ENCODE measurements around the gene TBC1D2. TPM values are rescaled to one million over a fixed set of nuclear protein-coding genes. Genes with fewer than 3 reads are reported as not detected.
"Not testable (repeated sequence)": the region's sequence is repeated elsewhere in the genome, so short reads cannot be mapped to it uniquely, and the experiment has no call there.

TBC1D2 gene
- total RNA-seq, 1 experiment from 2014 or later, result 1.5 TPM

DNA sequence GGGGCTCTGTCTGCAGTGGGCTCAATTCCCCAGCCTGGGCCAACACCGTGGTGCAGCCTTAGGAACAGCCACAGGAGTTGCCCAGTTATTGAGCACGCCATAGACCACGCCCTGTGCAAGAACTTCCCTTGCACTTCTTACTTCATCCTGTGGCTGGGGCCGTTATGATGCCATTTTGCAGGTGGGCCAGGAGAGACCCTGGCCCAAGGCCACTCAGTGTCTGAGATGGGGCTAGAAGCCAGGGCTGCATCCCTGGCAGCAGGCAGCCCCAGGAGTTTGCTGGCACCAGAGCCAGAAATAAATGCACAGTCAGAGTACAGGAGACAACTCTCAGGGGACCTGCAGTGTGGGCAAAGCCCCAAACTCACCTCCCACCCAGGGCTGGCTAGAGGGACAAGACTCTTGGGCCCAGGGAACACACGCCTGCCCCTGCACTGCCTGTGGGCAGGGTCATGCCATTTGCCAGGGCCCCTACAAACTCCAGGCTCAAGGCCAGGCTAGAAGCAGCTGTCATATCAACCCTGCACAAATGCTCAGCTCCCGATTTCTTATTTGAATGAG is 69.8 kb downstream of the TBC1D2 start:
- DNase-seq (ENCODE audit: low read depth, low spot score), result no peak
- in situ Hi-C loops (cut with HindIII; ENCODE audit: low pct_unique_long_range_greater_than_20kb, low sequenced_read_pairs), result no loop called here

DNA sequence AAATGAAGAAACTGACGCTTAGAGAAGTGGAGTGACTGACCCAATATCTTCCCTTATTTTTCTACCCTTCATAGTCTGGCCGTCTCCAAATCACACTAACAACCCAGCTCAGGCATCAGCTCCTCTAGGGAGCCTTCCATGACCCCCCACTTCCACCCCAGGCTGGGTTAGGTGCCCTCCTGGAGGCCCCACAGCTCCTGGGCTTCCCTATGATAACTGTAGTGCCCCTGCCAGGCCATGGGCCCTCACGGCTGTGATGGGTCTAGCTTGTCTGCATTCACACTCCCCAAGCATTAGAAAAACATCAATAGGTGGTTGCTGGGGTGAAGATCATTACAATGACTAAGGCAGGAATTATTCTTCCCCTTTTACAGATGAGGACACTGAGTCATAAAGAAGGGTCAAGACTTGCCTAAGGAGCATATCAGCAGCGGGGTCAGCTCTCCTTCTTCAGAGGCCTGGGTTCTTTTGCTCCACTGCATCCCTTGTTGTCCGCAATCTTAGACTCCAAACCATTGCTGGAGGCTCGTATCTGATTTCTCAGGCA is 70.4 kb downstream of the TBC1D2 start:
- no peak for DNase-seq (ENCODE audit: low read depth, low spot score)
- in situ Hi-C loops (cut with HindIII; ENCODE audit: low pct_unique_long_range_greater_than_20kb, low sequenced_read_pairs), result no loop called here

DNA sequence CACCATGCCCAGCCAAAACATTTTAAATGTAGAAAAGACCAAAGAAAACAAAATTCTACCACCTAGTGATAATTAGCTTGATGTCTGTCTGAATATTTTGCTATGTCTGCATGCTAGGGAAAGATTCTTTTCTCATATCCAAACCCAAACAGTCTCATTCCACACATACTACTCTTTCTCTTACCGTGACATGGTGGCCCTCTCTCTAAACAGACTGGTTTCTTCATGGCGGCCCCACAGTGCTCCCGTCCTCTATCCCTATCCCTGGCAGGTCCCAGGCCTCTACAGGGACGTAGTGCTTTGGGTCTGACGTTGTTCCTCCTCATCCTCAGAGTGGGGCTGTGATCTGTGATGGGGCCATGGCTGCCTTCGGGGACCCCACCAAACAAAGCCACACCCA is 71.1 kb downstream of the TBC1D2 start:
- in situ Hi-C loops (cut with HindIII; ENCODE audit: low pct_unique_long_range_greater_than_20kb, low sequenced_read_pairs), result no loop called here

DNA sequence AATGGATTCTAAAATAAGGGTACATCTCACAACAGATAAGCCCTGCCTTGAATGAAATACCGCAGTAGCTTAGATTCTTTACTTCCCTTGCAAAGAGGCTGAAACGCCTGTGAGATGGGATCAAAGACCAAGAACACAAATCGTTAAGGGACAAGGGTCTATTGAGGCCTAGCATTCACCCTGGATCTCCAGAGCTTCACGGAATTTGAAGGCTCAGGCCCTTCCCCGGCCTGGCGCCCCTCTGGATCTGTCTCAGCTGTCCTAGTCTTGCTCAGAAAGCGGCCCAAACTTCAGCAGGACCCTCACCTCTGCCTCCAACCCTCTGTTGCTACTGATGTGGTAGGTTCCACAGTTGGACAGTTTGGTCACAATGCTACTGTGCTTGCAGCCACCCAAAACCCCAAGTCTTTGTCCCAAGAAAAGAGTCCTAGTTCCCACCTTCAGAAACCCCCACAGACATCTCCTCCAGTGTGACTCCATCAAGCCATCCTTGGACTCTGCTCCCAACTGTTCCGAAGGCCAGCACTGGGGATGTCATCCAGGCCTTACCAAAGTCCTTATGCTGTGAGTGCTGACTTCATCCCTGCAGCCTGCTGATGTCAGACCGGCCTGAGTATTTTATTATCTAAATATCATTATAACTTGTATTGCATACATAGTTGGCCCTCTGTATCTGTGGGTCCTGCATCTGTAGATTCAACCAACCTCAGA is 72.4 kb downstream of the TBC1D2 start:
- no peak for DNase-seq (ENCODE audit: low read depth, low spot score)
- in situ Hi-C loops (cut with HindIII; ENCODE audit: low pct_unique_long_range_greater_than_20kb, low sequenced_read_pairs), result no loop called here

More for the DNA sequence above, 71.1 kb downstream of the TBC1D2 start:
- DNase-seq (ENCODE audit: low read depth, low spot score), result no peak

DNA sequence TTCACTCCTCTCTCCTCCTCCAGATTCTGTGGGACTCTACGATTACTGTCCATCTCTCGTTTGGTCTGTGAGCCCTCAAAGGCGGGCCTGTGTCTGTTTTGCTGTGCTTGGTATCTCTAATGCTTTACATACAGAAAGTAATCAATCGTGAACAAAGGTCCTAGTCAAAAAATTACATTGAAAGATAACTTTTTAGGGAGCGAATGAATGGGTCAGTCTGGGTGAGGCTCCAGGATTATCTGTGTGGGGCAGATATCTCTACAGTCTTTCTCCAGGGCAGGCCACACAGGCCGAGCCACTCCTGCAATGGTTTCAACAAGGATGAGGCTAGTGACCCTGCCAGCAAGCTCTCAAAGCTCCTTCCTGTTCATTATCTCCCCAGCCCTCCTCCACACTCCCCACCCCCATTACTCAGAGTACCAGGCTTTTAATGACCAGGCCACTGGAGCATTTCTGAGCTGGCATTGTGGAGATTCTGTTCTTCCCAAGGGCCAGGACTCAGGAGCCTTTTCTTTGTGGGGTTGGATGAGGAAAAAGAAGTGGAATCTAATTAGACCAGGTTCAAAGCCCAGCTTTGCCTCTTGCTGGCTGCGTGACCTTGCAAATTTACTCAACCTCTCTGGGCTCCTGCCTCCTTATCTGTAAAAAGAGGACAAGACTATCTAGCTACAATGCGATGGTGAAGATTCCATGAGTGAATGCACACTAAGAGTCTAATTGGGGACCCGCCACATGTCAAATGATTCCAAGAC is 73.2 kb downstream of the TBC1D2 start:
- in situ Hi-C loops (cut with HindIII; ENCODE audit: low pct_unique_long_range_greater_than_20kb, low sequenced_read_pairs), result no loop called here
- no peak for DNase-seq (ENCODE audit: low read depth, low spot score)

DNA sequence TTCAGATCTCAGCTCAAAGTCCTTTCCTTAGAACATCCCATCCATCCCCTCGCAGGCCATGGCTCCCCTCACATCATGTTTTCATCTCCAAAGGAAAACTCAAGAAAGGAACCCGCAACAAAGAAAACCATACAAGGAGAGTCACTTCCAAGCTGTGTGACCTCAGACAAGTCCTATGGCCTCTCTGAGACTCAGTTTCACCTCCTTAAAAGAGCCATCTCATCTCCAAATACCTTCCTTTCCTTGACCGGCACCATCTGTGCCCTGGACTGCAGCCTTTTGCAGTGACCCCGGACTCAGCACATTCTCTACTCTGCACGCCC is 73.7 kb downstream of the TBC1D2 start:
- no peak for DNase-seq (ENCODE audit: low read depth, low spot score)
- in situ Hi-C loops (cut with HindIII; ENCODE audit: low pct_unique_long_range_greater_than_20kb, low sequenced_read_pairs), result no loop called here

DNA sequence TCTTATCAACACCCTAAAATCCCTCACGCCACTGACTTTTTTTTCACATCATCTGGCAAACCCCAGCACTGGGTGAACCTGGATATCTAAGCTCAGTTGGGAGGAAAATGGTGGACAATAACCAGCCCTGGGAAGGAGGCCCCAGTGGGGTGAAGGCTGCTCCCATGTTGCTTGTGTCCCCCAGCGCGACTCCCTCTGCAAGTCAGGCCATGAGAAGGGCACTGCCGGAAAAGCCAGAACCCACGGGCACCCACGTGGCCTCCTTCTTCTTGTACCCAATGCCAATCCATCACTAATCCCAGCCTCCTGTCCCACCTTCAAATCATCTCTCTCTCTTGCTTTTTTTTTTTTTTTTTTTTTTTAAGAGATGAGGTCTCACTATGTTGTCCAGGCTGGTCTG is 74.5 kb downstream of the TBC1D2 start:
- no peak for DNase-seq (ENCODE audit: low read depth, low spot score)
- in situ Hi-C loops (cut with HindIII; ENCODE audit: low pct_unique_long_range_greater_than_20kb, low sequenced_read_pairs), result no loop called here

DNA sequence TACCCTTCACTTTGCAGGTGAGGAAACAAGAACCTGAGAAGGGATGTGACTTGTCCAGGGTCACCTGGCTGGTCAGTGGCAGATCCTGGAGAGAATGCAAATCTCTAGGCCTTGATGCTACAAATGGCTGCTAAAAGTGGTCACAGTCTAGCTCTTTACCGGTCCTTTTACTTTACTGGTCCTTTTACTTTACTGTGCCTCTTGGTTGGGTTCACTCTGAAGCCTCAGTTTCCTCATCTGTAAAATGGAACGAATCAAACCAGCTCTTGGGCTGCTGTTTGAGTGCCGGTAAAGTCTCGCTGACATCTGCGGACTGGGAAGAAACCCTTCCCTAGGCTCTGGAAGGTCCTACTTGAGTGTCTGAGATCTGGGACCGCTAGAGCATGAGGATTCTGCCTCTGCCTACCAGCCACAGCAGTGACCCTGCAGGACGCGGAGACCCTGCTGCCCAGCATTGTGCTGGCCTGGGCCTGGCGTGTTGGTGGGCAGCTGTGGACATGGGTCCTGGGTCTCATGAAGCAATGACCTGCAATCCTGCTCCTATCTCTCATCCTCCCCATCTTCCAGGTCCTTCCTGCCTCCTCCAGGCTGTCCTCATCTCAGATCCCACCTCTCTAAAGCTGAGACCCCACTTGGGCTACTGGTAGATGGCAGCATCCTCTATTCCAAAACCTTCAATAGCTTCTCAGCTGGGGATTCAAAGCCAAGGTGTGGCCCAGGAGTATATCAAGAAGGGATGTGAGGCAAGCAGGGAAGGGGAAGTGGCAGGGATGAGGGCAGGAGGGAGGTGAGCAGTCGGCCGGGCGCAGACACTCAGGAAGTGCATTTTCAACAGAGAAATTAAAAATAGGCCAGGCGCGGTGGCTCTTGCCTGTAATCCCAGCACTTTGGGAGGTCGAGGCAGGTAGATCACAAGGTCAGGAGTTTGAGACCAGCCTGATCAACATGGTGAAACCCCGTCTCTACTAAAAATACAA is 76.3 kb downstream of the TBC1D2 start:
- in situ Hi-C loops (cut with HindIII; ENCODE audit: low pct_unique_long_range_greater_than_20kb, low sequenced_read_pairs), result no loop called here
- no peak for DNase-seq (ENCODE audit: low read depth, low spot score)

DNA sequence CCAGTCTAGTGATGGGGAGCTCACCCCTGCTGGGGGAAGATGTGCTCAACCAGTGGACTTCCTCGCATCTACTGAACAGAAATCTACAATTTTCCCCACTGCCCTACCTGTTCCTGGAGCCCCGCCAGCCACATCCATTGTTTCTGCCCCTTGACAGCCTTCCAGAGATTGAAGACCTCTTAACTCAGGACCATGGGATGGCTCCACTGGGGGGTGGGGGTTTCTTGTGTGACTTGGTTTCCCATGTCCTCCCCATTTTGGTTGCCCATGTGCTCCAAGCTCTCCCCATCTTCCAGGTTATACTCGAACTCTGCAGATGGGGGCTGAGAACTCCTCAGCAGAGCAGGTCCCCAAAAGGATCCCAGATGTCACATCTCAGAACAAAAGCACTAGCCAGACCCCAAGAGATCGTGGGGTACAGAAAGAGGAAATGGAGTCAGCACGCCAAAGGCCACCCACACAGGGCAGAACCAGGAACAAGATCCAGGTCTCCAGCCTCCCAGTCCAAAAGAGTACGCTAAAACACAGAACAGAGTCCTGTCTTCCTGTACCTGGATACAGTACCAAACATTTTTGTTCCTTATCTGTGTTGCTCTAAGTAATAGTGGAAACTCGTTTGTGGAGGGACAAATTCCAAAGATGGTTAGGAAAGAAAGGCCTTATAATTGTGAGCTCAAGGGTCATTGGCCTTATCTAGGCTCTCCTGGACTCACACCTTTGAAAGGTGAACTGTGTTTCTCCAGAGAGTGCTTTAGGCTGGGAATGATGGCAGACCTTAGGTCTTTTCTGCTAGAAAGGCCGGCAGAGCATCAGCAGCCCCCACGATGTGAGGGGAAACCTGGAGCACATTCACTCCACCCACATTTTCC is 78.8 kb downstream of the TBC1D2 start:
- no peak for DNase-seq (ENCODE audit: low read depth, low spot score)
- in situ Hi-C loops (cut with HindIII; ENCODE audit: low pct_unique_long_range_greater_than_20kb, low sequenced_read_pairs), result no loop called here

DNA sequence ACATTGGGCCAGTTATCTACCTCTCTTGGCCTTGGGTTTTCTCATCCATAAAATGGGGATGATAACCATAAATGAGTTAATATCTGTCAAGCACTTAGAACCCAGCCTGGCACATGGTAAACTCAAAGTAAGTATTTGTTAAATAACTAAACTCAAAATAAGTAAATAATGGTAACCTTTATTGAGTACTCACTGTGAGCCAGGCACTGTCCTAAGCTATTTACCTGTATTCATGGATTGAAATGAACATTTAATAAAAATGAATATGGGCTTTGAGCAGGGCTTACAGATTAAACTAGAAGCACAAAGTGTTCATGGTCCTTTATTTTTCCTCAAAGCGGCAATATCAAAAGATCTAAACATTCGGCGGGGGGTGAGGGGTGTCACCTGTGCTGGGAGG is 79.7 kb downstream of the TBC1D2 start:
- DNase-seq (ENCODE audit: low read depth, low spot score), result no peak
- in situ Hi-C loops (cut with HindIII; ENCODE audit: low pct_unique_long_range_greater_than_20kb, low sequenced_read_pairs), result no loop called here

DNA sequence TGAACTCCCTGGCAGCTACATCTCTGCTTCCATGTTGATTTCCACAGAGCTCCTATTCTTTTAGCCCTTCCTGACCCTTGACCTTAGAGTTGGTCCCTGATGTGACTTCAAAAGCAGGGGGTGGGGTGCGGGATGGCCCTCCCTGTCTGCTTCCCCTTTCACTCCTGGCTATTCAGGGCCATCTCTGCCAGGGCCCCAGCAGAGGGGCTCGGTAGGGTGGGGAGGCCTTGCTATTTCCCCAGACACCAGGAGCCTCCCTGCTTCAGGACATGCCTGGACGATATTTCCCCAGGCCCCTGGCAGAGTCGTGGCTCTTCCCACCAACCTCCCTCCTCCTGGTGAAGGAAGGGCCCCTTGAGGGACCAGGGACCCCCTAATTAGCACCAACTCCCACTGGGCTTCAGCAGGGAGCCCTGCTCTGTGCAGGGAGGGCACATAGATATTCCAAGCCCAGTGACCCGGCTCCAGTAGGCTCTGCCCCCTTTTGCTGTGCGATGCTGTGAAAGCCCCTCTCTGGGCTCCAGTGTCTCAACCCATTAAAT is 80.3 kb downstream of the TBC1D2 start:
- in situ Hi-C loops (cut with HindIII; ENCODE audit: low pct_unique_long_range_greater_than_20kb, low sequenced_read_pairs), result no loop called here
- DNase-seq (ENCODE audit: low read depth, low spot score), result no peak

DNA sequence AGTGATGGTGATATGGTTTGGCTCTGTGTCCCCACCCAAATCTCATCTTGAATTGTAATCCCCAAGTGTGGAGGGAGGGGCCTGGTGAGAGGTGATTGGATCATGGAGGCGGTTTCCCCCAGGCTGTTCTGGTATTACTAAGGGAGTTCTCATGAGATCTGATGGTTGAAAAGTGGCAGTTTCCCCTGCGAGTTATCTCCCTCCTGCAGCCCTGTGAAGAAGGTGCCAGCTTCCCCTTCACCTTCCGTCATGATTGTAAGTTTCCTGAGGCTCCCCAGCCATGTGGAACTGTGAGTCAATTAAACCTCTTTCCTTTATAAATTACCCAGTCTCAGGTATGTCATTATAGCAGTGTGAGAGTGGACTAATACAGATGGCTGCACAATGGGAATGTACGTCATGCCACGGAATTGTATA is 80.9 kb downstream of the TBC1D2 start:
- in situ Hi-C loops (cut with HindIII; ENCODE audit: low pct_unique_long_range_greater_than_20kb, low sequenced_read_pairs); DNase-seq (ENCODE audit: low read depth, low spot score): not testable (repeated sequence)

DNA sequence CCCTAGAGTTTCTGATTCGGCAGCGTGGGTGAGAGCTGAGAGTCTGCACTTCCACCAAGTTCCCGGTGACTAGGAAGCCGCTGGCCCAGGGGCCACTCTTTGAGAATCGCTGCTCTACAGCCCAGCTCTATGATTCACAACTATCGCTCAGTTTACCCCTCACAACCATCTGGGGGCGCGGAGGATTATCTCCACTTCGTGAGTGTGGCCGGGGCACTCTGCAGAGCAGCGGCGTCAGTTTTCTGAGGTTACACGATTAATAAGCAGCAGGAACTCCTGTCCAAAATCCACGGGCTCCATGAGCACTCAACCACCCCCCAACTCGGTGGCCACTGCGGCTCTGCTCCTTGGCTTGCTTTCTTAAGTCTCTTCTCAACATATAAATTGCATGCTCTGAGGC is 82.3 kb downstream of the TBC1D2 start:
- in situ Hi-C loops (cut with HindIII; ENCODE audit: low pct_unique_long_range_greater_than_20kb, low sequenced_read_pairs), result no loop called here
- DNase-seq (ENCODE audit: low read depth, low spot score), result no peak

DNA sequence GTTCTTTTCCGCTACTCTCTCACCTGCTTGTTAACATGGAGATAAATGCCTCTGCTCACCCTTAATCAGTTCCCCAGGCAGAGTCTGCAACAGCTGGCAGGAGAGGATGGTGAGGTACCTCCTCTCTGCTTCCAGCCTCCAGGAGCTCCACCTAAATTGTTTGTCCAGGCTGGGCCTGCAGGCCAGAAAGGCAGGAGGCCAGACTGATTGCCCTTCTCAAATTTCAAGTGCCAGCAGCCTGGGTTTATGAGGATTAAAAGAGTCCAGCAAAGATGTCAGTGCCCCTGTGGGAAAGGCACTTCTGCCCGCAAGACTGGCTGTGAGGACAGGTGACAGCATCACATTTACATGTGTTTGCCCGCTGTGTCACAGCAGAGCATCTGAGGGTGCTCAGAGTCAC is 82.8 kb downstream of the TBC1D2 start:
- DNase-seq (ENCODE audit: low read depth, low spot score), result no peak
- in situ Hi-C loops (cut with HindIII; ENCODE audit: low pct_unique_long_range_greater_than_20kb, low sequenced_read_pairs), result no loop called here

DNA sequence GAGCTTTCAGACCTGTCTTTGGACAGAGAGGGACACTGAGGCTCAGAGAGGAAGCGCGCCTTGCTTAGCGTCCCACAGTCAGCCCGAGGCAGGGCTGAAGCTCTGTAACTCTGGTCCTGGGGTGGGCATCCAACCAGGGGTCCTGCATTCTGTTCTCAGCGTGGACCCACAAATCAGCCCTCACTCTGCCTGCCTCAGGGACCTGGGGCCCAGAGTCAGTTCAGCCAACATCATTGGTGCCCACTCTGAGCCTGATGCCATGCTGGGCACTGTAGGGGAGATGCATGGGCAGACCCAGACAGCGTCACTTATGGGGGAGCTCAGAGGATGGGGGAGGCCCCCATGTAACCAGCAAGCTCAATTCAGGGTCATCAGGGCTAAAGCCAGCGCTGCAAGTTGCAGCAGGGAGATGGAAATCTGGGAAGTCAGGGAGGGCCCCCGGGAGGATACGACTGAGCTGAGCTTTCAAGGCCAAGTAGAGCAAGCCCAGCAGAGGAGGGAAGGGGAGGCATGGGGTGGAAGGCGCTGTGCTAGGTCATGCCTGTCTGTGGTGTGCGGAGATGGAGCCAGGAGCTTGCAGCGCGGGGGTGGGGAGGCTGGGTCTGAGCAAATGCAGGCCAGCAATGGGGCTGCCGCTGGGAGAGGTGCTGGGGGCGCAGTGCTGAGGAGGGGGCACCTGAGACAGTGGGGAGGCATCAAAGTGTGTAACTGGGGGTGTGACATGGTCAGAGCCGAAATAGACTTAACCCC is 84.1 kb downstream of the TBC1D2 start:
- no peak for DNase-seq (ENCODE audit: low read depth, low spot score)
- in situ Hi-C loops (cut with HindIII; ENCODE audit: low pct_unique_long_range_greater_than_20kb, low sequenced_read_pairs), result no loop called here

DNA sequence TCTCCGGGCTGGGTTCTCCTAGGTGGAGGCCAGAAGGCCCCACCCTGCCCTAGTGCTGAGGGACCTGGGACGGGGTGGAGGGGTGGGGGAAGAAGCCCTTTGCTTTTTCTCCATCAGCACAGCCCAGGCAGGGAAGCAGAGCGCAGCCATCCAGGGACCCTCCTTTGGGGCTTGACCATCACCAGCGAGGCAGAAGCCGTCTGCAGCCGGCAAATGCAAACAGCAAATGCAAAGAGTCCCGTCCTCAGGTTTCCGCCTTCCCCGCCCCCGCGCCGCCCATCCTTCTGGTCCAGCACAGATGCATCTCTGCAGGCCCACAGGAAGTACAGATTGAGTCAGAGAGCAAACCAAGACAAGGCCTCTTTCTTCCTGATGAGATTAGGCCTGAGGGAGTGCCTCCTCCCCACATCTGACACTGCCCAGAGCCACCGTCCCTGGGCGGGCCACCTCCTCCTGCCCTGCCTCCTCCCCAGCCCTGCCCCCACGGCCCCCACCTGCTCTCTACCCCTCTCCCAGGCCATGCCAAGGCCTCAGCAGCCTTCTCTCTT is 86.4 kb downstream of the TBC1D2 start:
- in situ Hi-C loops (cut with HindIII; ENCODE audit: low pct_unique_long_range_greater_than_20kb, low sequenced_read_pairs), result no loop called here
- peak; percentile 68 for DNase-seq (ENCODE audit: low read depth, low spot score)

Data from SK-MEL-5 (cell line).